GM12878 (cell line): ENCODE measurements around the gene CXCL8.

Experiments used
- NR2C1 ChIP-seq: fragments of 450-650 bp; IDR thresholded peaks from 2 replicates; pipeline ENCODE4 v1.6.1; 2017; ENCODE audit warnings: antibody characterized with exemption, mild to moderate bottlenecking, moderate library complexity
- SMC3 ChIP-seq: IDR thresholded peaks from 2 replicates; pipeline ENCODE4 v1.6.1; 2011; ENCODE audit warnings: low read length, improper control_type of control experiment, borderline replicate concordance
- SP1 ChIP-seq: IDR thresholded peaks from one replicate; pipeline ENCODE4 v1.6.1; 2011; ENCODE audit warnings: low read depth, low read length
- TF ChIP-seq, protein P1 (sequence below), 3 experiments: IDR thresholded peaks in 2 of 3; conservative IDR thresholded peaks in 1 of 3; 2 replicates each; pipeline ENCODE4 v1.5.1; 2011; ENCODE audit warnings: low read depth in 3 of 3, low read length in 3 of 3, mild to moderate bottlenecking in 3 of 3, control low read depth in 2 of 3, moderate library complexity in 2 of 3, inconsistent platforms in 1 of 3, mixed read lengths in 1 of 3; ENCODE audit not compliant: control insufficient read depth in 2 of 3, insufficient read depth in 1 of 3; ENCODE audit errors: extremely low read depth in 1 of 3

DNA sequence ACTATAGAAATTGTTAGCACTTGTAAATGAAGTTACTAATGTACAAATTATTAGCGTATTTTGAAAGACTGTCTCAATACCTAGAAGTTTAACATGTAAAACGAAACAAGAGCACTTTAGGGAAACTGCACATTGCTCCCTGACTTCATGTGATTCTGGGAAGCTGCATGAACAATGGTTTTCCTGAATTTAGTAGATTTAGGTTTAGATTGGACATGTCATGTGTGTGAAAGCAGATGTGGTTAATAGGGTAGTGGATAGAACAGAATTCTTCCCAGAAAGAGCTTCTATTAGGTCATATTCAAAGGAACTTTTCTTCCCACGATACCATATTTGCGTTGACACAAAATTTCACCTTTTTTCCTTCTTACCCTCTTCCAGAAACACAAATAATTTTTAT is 14.9 kb upstream of the CXCL8 start:
- TF ChIP-seq NR2C1, result no peak
- TF ChIP-seq, protein P1, sequence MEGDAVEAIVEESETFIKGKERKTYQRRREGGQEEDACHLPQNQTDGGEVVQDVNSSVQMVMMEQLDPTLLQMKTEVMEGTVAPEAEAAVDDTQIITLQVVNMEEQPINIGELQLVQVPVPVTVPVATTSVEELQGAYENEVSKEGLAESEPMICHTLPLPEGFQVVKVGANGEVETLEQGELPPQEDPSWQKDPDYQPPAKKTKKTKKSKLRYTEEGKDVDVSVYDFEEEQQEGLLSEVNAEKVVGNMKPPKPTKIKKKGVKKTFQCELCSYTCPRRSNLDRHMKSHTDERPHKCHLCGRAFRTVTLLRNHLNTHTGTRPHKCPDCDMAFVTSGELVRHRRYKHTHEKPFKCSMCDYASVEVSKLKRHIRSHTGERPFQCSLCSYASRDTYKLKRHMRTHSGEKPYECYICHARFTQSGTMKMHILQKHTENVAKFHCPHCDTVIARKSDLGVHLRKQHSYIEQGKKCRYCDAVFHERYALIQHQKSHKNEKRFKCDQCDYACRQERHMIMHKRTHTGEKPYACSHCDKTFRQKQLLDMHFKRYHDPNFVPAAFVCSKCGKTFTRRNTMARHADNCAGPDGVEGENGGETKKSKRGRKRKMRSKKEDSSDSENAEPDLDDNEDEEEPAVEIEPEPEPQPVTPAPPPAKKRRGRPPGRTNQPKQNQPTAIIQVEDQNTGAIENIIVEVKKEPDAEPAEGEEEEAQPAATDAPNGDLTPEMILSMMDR (IDR thresholded peaks at IDR 0.05 in 2 of 3, conservative IDR thresholded peaks at IDR 0.05 in 1 of 3; ENCODE audit: control insufficient read depth in 2 of 3, extremely low read depth in 1 of 3, insufficient read depth in 1 of 3, low read depth in 3 of 3, low read length in 3 of 3), result no peak
- no peak for TF ChIP-seq SP1
- no peak for TF ChIP-seq SMC3
